NCI-H2171 treated with DMSO at 0.1 percent for 48 hours (cell line): ENCODE measurements around the gene DCUN1D2.

ENCODE experiments used
- DNase-seq: peaks from one replicate; lab custom pipeline; 2025; lab: John Stamatoyannopoulos, UW

Gene DCUN1D2

GRCh38 chr13:113422807-113423519 lies 67.5 kb downstream of the DCUN1D2 start:
- DNase-seq = no peak

GRCh38 chr13:113421673-113422270 lies 68.7 kb downstream of the DCUN1D2 start:
- no peak for DNase-seq

- no peak for DNase-seq
These were observed 69.5 kb downstream of the DCUN1D2 start for GRCh38 chr13:113420833-113421600.

GRCh38 chr13:113420232-113420631 lies 70.3 kb downstream of the DCUN1D2 start:
- no peak for DNase-seq

DNA sequence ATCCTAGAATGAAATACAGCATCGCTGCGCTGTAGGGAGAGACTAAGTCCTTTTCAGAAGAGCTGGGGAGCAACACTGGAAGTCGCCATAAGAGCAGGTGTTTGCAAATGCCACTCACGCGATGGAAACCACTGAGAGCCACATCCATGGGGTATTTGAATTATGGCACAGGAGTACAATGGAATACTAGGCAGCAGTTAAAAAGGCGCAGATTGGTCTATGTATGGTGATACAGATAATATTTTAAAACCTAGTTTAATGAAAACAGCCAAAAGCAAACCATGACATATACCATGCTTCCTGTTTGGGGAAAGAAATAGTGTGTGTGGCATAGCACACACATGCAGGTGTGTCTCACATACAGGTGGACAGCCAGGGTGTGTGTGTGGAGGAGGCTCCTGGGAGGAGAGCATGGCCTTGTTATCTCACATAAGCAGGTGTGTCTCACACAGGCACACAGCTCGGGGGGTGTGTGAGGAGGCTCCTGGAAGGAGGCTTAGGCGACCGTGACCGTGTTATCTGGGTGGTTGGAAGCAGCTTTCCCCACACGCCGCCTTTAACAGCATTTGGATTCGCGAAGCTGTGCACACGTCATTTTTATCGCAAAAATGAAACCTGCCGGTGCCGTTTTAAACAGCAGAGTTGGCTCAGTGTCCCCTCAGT lies 70.8 kb downstream of the DCUN1D2 start:
- DNase-seq = no peak

DNA sequence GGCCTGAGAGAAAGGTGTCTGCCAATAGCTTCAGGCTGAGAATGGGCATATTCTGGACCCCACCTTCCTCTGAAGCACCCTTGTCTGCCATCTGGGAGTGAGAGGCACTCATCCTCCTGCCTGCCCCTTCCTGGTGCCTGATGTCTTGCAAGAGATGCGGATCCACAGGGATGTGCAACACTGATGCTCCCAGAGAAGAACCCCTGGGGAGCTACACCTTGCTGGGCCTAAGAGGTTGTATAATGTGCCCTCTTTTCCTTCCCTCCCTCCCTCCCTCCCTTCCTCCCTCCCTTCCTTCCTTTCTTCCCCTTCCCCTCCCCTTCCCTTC lies 71.8 kb downstream of the DCUN1D2 start:
- no peak for DNase-seq

DNA sequence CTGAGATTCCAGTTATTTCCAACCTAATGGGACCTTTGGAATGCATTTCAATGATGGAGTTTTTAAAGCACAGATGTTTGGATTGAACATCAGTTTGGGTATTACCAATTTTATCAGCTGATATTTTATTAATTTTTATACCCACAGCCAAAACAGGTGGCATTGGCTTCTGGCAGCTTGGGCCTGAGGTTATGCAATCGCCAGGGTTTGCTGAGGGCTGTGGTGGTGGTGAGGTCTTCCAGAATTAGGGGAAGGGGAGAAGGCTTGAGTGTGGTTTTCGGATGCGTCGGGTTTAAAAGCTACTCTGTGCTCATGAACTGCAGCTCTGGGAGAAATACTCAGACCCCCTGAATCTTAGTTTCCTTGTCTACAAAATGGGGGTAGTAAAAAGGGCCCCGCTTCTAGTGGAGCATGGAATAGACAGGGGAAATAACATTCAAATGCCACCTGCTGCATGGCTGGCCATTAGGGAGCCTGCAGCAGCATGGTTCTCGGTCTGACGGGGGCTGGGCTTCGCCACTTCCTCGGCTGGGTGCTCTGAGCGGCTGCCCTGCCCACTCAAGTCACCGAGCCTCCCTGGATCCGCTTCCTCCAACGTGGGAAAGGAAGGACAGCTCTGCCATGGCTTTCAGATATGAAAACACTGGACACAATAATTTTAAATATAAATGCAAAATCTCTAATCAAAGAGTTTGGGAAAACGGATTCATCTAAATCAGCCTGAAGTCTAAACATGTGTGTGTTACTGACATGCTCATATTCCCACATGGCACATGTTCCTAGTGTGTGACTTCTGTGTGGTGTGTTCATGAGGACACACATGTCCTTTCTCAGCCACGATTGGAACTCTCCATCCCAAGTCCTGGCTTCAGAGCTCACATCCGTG lies 72.4 kb downstream of the DCUN1D2 start:
- DNase-seq = no peak

GRCh38 chr13:113417008-113417751 lies 73.3 kb downstream of the DCUN1D2 start:
- DNase-seq = no peak

DNA sequence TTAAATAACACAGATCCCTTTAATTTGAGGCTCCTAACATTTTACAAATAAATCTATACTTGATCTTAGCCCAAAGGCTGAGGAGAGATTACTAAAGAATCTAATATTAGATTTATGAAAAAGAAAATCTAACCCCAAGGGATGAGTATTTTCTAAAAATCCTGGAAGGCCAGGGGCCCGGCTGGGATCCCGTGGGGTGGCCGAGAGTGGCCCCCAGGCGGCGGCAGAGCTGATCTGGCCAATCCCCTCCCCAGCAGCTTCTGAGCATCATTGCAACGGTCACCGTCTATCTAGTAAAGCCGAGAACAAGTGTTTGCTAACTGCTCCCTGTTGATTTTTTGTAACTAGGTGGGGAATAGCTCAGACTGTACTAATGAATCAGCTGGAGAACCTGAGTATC lies 74.7 kb downstream of the DCUN1D2 start:
- no peak for DNase-seq

GRCh38 chr13:113415032-113415431 lies 75.5 kb downstream of the DCUN1D2 start:
- DNase-seq = no peak

DNA sequence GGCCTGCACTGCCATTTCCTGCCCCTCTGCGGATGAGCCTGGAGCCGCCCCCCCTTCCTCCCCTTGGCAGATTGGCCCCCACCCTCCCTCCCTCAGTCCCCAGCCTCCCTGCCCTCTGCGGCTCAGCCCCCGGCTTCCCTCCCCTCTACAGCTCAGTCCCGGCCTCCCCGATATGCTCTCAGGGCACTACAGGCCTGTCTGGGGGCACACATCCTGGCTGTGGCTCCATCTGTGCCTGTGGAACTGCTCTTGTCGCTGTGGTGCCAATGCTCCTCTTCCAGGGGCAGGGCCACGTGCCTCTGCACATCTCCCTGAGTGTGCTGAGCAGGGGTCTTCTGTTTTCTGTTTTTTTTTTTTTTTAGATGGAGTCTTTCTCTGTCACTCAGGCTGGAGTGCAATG lies 76.2 kb downstream of the DCUN1D2 start:
- DNase-seq = no peak

DNA sequence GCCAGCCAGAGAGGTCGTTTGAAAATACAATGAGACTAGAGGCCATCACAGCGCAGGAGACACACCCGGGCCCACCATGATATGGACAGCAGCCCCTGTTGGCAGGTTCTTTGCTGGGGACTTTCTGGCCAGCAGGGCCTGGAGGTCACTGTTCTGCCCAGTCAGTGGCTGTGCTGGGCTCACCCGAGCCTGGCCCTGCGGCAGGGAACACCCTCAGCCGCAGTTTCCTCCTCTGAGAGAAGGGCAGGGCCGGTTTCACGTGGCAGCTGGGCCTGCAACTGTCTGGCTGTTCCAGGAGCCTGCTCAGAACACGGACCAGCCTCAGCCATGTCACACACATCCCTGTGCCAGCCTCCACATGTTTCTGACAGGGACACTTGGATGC lies 76.6 kb downstream of the DCUN1D2 start:
- DNase-seq = no peak

DNA sequence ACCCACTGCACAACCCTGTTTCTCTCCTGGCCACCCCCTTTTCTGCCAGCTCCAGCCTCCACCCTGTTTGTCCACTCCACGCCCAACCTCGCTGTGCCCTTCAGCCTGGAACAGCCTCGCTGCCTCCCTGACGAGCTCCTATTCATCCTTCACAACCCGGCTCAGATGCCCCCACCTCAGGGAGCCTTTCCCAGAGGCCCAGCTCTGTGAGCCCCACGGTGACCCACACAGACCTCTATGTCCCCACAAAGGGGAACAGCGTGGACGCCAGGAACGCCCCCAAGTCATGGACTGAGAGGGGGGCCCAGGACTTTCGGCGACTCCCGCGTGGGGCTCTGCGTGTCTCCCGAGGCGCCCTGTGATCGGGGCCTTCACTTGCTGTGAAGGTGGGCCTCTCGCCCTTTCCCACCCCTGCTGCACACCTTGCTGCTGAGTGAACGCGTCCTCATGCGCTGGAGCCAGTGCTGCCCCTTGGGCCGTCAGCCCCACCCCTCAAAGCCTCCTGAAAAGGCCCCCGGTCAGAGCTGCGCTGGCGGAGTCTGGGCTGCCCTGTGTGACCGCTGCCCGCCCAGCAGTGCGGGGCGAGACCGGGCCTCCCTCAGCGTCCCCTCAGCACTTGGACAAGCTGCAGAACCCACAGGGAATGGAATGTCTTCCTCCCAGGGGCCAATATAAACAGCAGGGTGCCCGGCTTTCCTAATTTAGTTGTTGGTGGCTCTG lies 77.2 kb downstream of the DCUN1D2 start:
- DNase-seq = no peak

- no peak for DNase-seq
These were observed 78.1 kb downstream of the DCUN1D2 start for GRCh38 chr13:113412440-113412839.

GRCh38 chr13:113411216-113412023 lies 79.1 kb downstream of the DCUN1D2 start:
- DNase-seq = no peak

GRCh38 chr13:113410472-113411201 lies 79.9 kb downstream of the DCUN1D2 start:
- DNase-seq = no peak

DNA sequence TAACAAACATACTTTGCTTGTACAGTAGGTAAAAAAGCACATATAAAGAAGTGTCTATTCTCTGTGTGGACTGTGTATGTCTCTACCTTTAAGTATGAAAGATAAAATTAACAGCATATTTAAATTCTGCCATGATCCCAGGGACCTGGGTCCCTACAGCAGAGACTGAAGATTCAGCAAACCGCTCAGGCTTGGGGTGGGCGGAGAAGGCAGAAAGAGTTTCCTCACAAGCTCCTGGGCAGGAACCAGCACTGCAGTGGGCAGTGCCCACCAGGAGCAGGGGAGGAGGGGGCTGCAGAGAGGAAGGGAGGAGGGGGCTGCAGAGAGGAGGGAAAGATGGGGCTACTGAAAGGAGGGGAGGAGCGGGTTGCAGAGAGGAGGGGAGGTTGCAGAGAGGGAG lies 81.9 kb downstream of the DCUN1D2 start:
- DNase-seq = no peak

- no peak for DNase-seq
These were observed 82.7 kb downstream of the DCUN1D2 start for GRCh38 chr13:113407531-113408393.
